Heart right ventricle (tissue), 16 donors: Measurements from ENCODE around the gene ZBTB9. TPM values are rescaled to one million over a fixed set of nuclear protein-coding genes. Genes with fewer than 3 reads are reported as not detected.
"Not testable (repeated sequence)": the region's sequence is repeated elsewhere in the genome, so short reads cannot be mapped to it uniquely, and the experiment has no call there.

Experiments used
- ATAC-seq, 8 donors: fragments of 200-7000 bp; cut with Tn5 transposase; one replicate each; pipeline ENCODE4 v1.9.1; 2020; ENCODE audit warnings: mild to moderate bottlenecking in 8 of 8, moderate library complexity in 8 of 8, moderate number of reproducible peaks in 1 of 8
- DNase-seq, 2 donors: peaks; one replicate each; pipeline ENCODE4 v3.0.0-alpha.2; 2020
- H3K27ac ChIP-seq, 10 donors: fragments of 200-600 bp; sonication (generic) in 2 of 10; one replicate each; pipeline versions ENCODE4 v1.5.0 to v1.8.0; 2020 to 2022; ENCODE audit warnings: mild to moderate bottlenecking in 3 of 10
- H3K27me3 ChIP-seq, 7 donors: fragments of 200-600 bp; one replicate each; pipeline ENCODE4 v1.8.0; 2021 to 2022; ENCODE audit warnings: mild to moderate bottlenecking in 2 of 7
- H3K36me3 ChIP-seq, 9 donors: fragments of 200-600 bp; sonication (generic) in 1 of 9; one replicate each; pipeline versions ENCODE4 v1.5.0 to v1.8.0; 2020 to 2022; ENCODE audit warnings: mild to moderate bottlenecking in 2 of 9
- H3K4me1 ChIP-seq, 9 donors: fragments of 200-600 bp; sonication (generic) in 1 of 9; one replicate each; pipeline versions ENCODE4 v1.5.0 to v1.8.0; 2020 to 2022; ENCODE audit warnings: mild to moderate bottlenecking in 4 of 9
- H3K4me3 ChIP-seq, 10 donors: fragments of 200-600 bp; sonication (generic) in 2 of 10; one replicate each; pipeline versions ENCODE4 v1.5.0 to v1.8.0; 2020 to 2022; ENCODE audit warnings: mild to moderate bottlenecking in 7 of 10, moderate library complexity in 2 of 10
- H3K9me3 ChIP-seq, 11 donors: fragments of 200-600 bp in 10 of 11; sonication (generic) in 2 of 11; one replicate each; pipeline versions ENCODE4 v1.5.0 to v1.8.0; 2013 to 2022; ENCODE audit warnings: mild to moderate bottlenecking in 2 of 11, control low read depth in 1 of 11, moderate library complexity in 1 of 11
- WGBS, 2 donors: extraction: QIAGEN DNeasy Blood & Tissue Kit; methylation state at CpG; one replicate each; pipeline ENCODE4 v1.1.7; 2013; ENCODE audit warnings: inconsistent platforms in 1 of 2; 5-methylcytosine and 5-hydroxymethylcytosine counted together
- intact Hi-C, 10 donors: fragments of 100-400 bp; cut with DNase I; formaldehyde crosslinking; loops; one replicate each; pipeline versions ENCODE4 v1.11.1 to v1.14.2; 2022
- polyA plus RNA-seq, 2 donors: library from polyadenylated mRNA; stranded (reverse); fragments of 200-250 nt; gene quantifications; one replicate each; pipeline ENCODE4 v1.2.3, GENCODE V29; 2013
- total RNA-seq, 10 donors: library from RNA; stranded (reverse); fragmentation: NEBNext Ultra II Directional in 3 of 10; extraction: Animal tissue kit (Norgen Biotek cat#: 25700) in 3 of 10; gene quantifications; one replicate each; pipeline versions ENCODE4 v1.2.1 to v1.2.4, GENCODE V29; 2021 to 2023
- TF ChIP-seq, protein P1 (sequence below), 9 donors: fragments of 200-600 bp; sonication (generic) in 2 of 9; IDR thresholded peaks; one replicate each; pipeline versions ENCODE4 v1.5.0 to v1.8.0; 2021 to 2022; ENCODE audit warnings: antibody characterized with exemption in 9 of 9, mild to moderate bottlenecking in 5 of 9, moderate library complexity in 1 of 9
- donor health status: Arrhythmogenic right ventricular cardiomyopathy.
- donor health status: ischemic (EF 13 %, LVEDD 7.1; RV severe dilation, severe dysfunction).
- donor health status: healthy with polysubstance abuse.
- donor health status: DM: no; HTN: yes; CAD: no.
- donor health status: DM: no; HTN: no; CAD: no.
- donor health status: ischemic (EF 25% LVEDD 6.9; RV normal size, moderate dysfunction).
- donor health status: ischemic (EF 25% LVEDD 5.7; RV mildly dilated, moderate dysfunction).
- donor health status: healthy.
- donor health status: DM: yes; HTN: yes; CAD: no.
- donor health status: Ischemic cardiomyopathy.
- donor health status: ischemic (EF 35%, LVEDD 5.7; RV mildly dilated, moderate dysfunction).
- donor health status: nonischemic (EF 11% LVEDD 7.7; RV severe dilation, severe dysfunction).
- donor health status: DM: yes; HTN: yes; CAD: no.
- donor health status: PGD.
- donor health status: ischemic (EF 29% LVEDD 5.4; RV normal size, mild dysfunction).
- donor health status: nonischemic (EF 23%, LVEDD 6.1; RV moderate dilation, normal function).

Gene ZBTB9
- total and polyA plus RNA-seq, 12 donors, result 1.2 to 6.5 (median 4.8) TPM

- no peak for DNase-seq
- H3K4me1 ChIP-seq, result no peaks in the 10 kb centered on the region
- no peak overlapping the region for H3K27ac ChIP-seq
- H3K9me3 ChIP-seq, result no peaks in the 10 kb centered on the region
- no peak overlapping the region for H3K4me3 ChIP-seq
- intact Hi-C loops, result no loop called here
- ATAC-seq, result no peak
- no peaks in the 10 kb centered on the region for H3K36me3 ChIP-seq
- 57 to 60% methylated on average over 3 of the region's 3 CpGs for WGBS, 2 donors
- TF ChIP-seq, protein P1, sequence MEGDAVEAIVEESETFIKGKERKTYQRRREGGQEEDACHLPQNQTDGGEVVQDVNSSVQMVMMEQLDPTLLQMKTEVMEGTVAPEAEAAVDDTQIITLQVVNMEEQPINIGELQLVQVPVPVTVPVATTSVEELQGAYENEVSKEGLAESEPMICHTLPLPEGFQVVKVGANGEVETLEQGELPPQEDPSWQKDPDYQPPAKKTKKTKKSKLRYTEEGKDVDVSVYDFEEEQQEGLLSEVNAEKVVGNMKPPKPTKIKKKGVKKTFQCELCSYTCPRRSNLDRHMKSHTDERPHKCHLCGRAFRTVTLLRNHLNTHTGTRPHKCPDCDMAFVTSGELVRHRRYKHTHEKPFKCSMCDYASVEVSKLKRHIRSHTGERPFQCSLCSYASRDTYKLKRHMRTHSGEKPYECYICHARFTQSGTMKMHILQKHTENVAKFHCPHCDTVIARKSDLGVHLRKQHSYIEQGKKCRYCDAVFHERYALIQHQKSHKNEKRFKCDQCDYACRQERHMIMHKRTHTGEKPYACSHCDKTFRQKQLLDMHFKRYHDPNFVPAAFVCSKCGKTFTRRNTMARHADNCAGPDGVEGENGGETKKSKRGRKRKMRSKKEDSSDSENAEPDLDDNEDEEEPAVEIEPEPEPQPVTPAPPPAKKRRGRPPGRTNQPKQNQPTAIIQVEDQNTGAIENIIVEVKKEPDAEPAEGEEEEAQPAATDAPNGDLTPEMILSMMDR (IDR thresholded peaks at IDR 0.05), result no peak
- H3K27me3 ChIP-seq, result peaks cover 0 to 10% (median 0%) of the 10 kb centered on the region in 7 donors
These were observed 23.5 kb downstream of the ZBTB9 start for GRCh38 chr6:33477864-33478263.

- H3K27ac ChIP-seq, result no peak overlapping the region
- H3K4me3 ChIP-seq, result no peak overlapping the region
- H3K27me3 ChIP-seq, result peaks cover 0 to 10% (median 0%) of the 10 kb centered on the region in 7 donors
- no peaks in the 10 kb centered on the region for H3K4me1 ChIP-seq
- no peaks in the 10 kb centered on the region for H3K36me3 ChIP-seq
- no peak for ATAC-seq
- H3K9me3 ChIP-seq, result peaks cover 0 to 3% (median 0%) of the 10 kb centered on the region in 11 donors
- WGBS, 2 donors, result 46 to 54% methylated on average over 1 of the region's 1 CpG
- no peak for DNase-seq
- intact Hi-C loops, result no loop called here
- TF ChIP-seq, protein P1 (IDR thresholded peaks at IDR 0.05), result no peak
These were observed 26.8 kb downstream of the ZBTB9 start for GRCh38 chr6:33481192-33481591.

DNA sequence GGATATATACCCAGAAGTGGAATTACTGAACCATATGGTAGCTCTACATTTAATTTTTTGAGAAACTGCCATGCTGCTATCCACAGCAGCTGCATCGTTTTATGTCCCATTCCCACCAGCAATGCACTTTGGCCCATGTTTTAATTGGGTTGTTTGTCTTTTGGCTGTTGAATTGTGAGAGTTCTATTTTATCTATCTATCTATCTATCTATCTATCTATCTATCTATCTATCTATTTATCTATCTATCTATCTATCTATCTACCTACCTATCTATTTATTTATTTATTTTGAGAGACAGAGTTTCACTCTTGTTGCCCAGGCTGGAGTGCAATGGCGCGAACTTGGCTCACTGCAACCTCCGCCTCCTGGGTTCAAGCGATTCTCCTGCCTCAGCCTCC is 28.2 kb downstream of the ZBTB9 start:
- 94 to 95% methylated on average over 5 of the region's 5 CpGs for WGBS, 2 donors
- H3K36me3 ChIP-seq, intact Hi-C loops, ATAC-seq, H3K4me3 ChIP-seq, H3K27ac ChIP-seq, H3K9me3 ChIP-seq, DNase-seq, H3K4me1 ChIP-seq: not testable (repeated sequence)
- peaks cover 0 to 15% (median 0%) of the 10 kb centered on the region in 7 donors for H3K27me3 ChIP-seq

DNA sequence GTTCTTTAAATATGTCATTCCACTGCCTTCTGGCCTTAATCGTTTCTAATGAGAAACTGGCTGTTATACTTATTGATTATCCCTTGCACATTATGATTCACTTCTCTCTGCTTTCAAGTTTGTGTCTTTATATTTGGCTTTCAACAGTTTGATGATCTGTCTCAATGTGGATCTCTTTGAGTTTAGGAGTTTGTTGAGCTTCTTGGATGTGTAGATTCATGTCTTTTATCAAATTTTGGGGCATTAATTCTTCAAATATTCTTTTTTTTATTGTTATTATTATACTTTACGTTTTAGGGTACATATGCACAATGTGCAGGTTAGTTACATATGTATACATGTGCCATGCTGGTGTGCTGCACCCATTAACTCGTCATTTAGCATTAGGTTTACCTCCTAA is 29.3 kb downstream of the ZBTB9 start:
- Histone ChIP-seq H3K27me3 (peaks cover 0 to 18% (median 0%) of the 10 kb centered on the region in 7 donors), H3K4me3 (no peak overlapping the region), H3K27ac (no peak overlapping the region), H3K9me3 (peaks cover 0 to 3% (median 0%) of the 10 kb centered on the region in 11 donors), H3K36me3 (no peaks in the 10 kb centered on the region), H3K4me1 (no peaks in the 10 kb centered on the region)
- DNase-seq, result no peak
- intact Hi-C loops, result no loop called here
- 71 to 79% methylated on average over 2 to 3 of the region's 3 CpGs for WGBS, 2 donors
- no peak for ATAC-seq
- TF ChIP-seq, protein P1 (IDR thresholded peaks at IDR 0.05), result no peak

- H3K27ac ChIP-seq, H3K4me3 ChIP-seq, H3K9me3 ChIP-seq, ATAC-seq, H3K4me1 ChIP-seq, DNase-seq, intact Hi-C loops, H3K36me3 ChIP-seq: not testable (repeated sequence)
- 50 to 74% methylated on average over 2 to 3 of the region's 6 CpGs for WGBS, 2 donors
- H3K27me3 ChIP-seq, result peaks cover 0 to 20% (median 0%) of the 10 kb centered on the region in 7 donors
These were observed 30.4 kb downstream of the ZBTB9 start for GRCh38 chr6:33484673-33485262.

DNA sequence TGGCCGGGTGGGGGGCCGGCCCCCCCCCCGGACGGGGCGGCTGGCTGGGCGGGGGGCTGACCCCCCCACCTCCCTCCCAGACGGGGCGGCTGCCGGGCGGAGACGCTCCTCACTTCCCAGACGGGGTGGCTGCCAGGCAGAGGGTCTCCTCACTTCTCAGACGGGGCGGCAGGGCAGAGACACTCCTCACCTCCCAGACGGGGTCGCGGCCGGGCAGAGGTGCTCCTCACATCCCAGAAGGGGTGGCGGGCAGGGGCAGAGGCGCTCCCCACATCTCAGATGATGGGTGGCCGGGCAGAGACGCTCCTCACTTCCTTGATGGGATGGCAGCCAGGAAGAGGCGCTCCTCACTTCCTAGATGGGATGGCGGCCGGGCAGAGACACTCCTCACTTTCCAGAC is 31.3 kb downstream of the ZBTB9 start:
- H3K4me1 ChIP-seq, H3K9me3 ChIP-seq, H3K27ac ChIP-seq, ATAC-seq, H3K4me3 ChIP-seq, H3K36me3 ChIP-seq, DNase-seq, intact Hi-C loops: not testable (repeated sequence)
- H3K27me3 ChIP-seq, result peaks cover 0 to 20% (median 0%) of the 10 kb centered on the region in 7 donors
- WGBS, 2 donors, result 90 to 91% methylated on average over 11 to 25 of the region's 25 CpGs
